IPS-18c (cell line): ENCODE data around the gene PPP1R2C.

Experiments
- H3K4me3 ChIP-seq: 2 replicates; pipeline ENCODE4 v1.7.0; 2013; ENCODE audit warnings: low read depth, mild to moderate bottlenecking, low read length, moderate library complexity; ENCODE audit not compliant: insufficient read depth
- H3K9me3 ChIP-seq: one replicate; pipeline ENCODE4 v1.6.1; 2013; ENCODE audit warnings: mild to moderate bottlenecking, low read length, moderate library complexity; ENCODE audit not compliant: control insufficient read depth, insufficient read depth

The PPP1R2C gene

DNA sequence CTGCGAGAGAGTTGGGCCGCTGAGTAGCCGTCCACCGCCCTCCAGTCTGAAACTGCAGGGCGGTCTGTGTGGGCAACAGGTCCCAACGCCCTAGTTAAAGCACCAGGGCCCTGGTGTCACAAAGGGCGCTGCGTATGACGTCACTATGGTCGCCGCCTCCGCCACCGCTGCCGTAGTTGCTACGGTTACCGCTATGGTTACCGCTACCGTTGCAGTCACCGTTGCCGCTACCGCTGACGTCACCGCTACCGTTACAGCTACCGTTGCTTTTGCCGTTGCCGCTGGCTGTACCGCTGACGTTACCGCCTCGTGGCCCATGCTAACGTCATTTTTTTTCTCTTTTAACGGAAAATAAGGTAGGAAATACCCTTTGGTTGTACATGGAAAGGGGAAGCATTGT, at the start of gene PPP1R2C:
Gene PPP1R2C, minus strand, starts transcription at position 68 of the 400 bp plus-strand sequence. CDS start 84 bp downstream, outside the sequence.
- H3K4me3 ChIP-seq = no peak within 1 kb of the TSS

DNA sequence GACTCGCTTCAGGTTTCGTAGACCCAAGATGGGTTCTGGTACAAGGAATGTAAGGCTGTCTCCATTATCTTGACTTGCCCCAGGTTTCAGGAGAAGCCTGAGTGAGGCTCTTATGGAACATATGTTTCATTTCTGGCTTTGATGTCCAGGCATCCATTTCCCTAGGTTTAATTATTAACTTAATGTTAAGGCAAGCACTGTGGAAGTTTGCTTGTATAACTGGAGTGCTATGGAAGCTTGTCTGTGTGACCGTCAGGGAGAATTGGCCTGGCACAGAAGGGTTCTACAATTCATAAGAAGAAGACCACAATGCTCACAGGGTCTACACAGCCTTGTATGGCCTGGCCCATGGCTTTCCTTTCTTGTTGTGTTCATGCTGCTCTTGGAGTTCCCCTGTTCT, 47.2 kb upstream of the PPP1R2C start:
- no peak overlapping the region for H3K4me3 ChIP-seq

More for the DNA sequence above, at the start of gene PPP1R2C:
- no peaks in the 10 kb centered on the region for H3K9me3 ChIP-seq

DNA sequence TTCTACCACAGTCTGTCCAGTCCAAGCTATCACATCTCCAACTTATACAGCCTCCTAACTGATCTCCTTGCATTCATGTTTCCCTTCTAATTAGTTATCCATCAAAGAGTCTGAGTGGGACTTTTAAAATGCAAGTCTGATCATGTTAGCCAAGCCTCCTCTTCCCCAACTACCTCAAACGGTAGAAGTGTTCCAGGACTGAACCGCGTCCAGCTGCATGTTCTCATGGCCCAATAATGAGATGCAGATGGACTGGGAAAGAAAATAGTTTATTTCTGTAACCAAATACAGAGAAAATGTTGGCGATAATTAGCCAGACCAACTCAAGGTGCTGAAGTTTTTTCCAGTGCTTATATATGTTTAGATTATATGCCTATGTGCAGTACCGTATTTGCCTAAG, 46.6 kb upstream of the PPP1R2C start:
- no peaks in the 10 kb centered on the region for H3K9me3 ChIP-seq
- H3K4me3 ChIP-seq = no peak overlapping the region

More for the DNA sequence above, 47.2 kb upstream of the PPP1R2C start:
- no peaks in the 10 kb centered on the region for H3K9me3 ChIP-seq

DNA sequence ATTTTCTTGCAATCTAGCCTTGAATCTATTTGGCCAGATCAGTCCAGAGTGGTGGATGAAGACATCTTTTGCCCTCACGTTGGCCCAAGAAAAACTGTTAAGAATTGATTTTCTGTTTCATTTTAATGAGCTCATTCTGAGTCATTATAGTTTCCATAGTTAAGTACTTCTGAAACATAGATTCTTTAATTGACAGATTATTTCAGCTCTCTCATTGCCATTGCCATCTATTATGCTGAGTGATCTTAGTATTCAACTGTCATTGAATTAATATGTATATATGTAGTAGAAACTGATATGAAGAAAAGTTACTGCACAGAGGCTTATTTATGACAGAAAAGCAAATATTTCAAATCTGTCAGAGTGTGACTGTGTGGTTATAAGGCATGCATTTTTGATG, 45.5 kb upstream of the PPP1R2C start:
- Histone ChIP-seq H3K9me3 (peaks cover 3% of the 10 kb centered on the region), H3K4me3 (no peak overlapping the region)

DNA sequence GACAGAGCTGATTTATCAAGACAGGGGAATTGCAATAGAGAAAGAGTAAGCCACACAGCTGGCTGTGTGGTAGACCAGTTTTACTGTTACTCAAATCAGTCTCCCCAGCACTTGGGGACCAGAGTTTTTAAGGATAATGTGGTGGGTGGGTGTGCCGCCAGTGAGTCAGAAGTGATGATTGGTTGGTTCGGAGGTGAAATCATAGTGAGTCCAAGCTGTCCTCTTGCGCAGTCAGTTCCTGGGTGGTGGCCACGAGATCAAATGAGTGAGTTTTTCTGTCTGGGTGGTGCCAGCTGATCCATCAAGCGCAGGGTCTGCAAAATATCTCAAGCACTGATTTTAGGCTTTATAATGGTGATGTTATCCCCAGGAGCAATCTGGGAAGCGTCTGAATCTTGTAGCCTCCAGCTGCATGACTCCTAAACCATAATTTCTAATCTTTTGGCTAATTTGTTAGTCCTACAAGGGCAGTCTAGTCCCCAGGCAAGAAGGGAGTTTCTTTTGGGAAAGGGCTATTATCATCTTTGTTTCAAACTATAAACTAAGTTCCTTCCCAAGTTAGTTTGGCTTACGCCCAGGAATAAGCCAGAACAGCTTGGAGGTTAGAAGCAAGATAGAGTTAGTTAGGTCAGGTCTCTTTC, 44.0 kb upstream of the PPP1R2C start:
- Histone ChIP-seq H3K9me3 (peaks cover 7% of the 10 kb centered on the region), H3K4me3 (no peak overlapping the region)

DNA sequence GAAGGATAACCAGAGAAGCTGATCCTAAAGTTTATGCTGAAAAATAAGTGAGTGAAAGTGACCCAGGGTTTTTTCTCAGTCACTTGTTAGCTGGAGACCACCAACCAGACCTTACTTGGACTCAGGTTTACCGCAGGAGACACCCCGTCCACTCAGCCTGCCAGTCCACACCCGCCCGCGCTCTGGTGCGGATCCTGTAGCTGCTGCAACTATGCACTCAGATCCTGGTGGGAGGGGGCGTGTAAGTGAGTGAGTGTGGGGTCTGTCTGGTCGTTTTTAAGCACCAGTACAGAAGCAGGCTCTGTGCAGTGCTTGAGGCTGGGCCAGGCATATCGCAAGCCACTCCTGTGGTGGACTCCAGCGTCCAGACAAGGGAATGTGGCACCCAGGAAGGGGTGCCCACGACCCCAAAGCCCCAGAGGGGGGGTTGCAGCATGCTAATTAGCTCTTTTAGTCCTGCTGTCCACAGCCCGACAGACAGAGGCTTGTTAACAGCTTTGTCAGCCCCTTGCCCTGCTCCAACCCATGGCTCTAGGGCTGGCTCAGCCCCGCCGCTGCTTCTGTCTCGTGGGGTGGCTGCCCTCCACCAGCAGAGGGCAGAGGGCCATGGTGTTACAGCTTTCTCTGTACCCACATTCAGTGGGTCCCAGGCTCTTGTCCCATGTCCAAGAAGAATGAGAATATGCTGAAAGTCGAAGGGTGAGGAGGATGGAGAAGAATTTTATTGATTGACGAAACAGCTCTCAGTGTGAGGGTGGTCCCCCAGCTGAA, 40.4 kb upstream of the PPP1R2C start:
- Histone ChIP-seq H3K4me3 (no peak overlapping the region; the same call in 1 of the 2 replicates), H3K9me3 (peaks cover 11% of the 10 kb centered on the region)

DNA sequence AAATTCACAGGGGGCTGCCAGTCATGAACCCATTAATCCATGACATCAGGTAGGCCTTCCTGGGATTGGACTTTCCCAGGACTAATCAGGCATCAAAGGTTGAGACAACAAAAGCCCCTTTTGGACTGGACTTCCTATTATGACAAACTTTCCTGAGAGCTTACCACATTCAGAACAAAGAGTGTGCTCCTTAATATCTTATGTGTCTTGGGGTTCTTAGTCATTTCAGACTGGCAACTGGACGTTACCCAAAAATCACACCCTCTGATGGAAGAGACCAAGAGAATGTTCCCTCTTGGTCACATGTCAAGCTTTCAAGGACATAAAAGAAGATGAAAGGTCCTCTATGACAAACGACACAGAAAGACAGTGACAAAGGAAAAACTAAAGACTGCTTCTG, 31.6 kb upstream of the PPP1R2C start:
- H3K9me3 ChIP-seq = peaks cover 2% of the 10 kb centered on the region
- no peak overlapping the region for H3K4me3 ChIP-seq

DNA sequence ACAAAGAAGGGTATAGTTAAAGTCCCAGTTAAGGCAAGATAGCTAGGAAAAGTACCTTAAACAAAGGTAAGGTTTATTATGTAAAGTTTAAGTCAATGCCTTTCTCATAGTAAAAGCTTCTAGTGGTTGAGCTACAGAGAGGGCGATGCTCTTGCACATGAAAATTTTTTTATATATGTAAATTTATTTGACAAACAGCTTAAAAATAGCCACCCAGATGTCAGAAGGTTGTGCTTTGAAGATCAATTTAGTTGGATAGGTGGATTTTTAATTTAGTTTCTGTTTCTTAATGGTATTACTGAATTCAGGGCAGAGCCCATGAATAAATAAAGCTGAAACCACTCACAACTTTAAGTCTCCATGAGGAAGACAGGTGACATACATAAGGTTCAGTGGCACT, 29.4 kb upstream of the PPP1R2C start:
- H3K4me3 ChIP-seq = no peak overlapping the region
- H3K9me3 ChIP-seq = no peaks in the 10 kb centered on the region

DNA sequence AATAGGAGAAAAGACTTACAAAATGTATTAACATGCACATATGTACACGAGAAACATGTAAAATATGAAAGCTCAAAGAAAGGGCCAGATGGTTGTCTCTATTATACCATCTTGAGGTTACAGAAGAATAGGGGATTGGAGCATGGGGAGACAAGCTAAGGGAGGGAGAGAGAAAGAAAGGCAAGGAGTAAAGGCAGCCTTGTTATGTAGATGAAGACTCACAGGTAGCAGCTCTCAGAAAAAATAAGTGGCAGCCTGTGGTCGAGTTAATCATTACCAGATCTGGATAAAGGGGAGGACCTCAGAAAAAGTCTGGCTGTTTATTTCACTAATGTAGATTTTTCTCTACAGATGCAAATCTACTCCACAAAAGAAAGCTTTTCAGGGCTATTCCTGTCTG, 26.6 kb upstream of the PPP1R2C start:
- H3K4me3 ChIP-seq = no peak overlapping the region

DNA sequence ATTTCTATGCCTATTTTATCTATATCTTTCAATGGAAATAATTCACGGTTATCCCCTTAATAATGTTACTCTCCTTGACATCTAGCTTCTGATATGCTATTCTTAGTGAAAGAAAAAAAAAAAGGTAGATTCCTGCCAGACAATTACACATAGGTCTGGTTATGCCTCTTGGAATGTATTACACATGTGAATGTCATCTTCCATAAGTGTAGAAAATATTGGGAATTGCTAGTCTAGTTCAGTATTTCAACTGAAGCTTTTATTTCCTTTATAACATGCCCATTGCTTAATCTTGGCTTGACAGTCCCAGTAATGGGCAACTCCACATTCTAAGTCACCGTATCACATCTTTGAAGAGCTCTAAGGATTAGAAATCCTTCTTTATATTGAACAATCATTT, 25.4 kb upstream of the PPP1R2C start:
- H3K4me3 ChIP-seq = no peak overlapping the region
- no peaks in the 10 kb centered on the region for H3K9me3 ChIP-seq

More for the DNA sequence above, 26.6 kb upstream of the PPP1R2C start:
- H3K9me3 ChIP-seq = no peaks in the 10 kb centered on the region

DNA sequence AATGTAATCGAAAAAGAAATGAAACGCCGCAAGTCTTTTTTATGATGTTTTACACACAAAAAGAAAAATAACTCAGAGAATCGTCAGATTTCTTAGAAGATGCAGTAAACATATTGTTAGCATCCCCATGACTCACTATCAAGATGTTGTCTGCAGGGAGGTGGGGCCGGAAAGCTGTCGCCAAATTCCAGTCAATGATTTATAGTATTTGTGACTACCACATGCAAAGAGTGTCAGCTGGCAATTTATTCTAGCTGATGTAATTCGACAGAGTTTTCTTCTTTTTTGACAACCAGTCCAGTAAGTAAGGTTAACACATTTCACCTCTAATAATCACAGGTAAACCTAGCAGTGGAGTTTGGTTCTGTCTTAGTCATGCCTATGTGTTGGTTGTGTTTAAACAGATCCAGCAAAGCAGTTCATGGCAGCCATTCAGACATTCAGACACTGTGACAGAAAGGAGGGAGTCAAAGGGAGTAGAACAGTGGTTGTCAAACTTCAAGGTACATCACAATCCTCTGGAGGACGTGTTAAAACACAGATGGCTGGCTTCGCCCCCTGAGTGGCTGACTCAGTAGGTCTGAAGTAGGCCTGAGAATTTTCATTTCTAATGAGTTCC, 19.8 kb upstream of the PPP1R2C start:
- Histone ChIP-seq H3K9me3 (peaks cover 4% of the 10 kb centered on the region), H3K4me3 (no peak overlapping the region)

DNA sequence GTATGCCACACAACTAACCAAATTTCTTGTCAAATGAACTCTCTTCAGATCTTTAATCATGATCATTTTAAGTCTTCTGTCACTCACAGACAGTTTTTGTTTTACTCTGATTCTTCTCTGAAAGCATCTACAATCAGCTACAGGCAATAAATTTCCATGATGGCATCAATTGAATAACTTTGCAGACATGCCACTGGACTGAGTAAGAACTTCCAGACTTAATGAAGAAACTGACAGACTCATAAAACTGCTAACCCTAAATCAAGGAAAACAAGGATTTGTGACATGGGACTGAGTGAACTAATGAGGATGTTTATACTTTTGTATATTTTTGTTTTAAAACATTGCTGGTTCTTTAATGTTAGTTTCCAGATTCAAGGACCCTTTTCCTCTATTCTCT, 5.5 kb upstream of the PPP1R2C start:
- no peak overlapping the region for H3K4me3 ChIP-seq
- peaks cover 2% of the 10 kb centered on the region for H3K9me3 ChIP-seq

DNA sequence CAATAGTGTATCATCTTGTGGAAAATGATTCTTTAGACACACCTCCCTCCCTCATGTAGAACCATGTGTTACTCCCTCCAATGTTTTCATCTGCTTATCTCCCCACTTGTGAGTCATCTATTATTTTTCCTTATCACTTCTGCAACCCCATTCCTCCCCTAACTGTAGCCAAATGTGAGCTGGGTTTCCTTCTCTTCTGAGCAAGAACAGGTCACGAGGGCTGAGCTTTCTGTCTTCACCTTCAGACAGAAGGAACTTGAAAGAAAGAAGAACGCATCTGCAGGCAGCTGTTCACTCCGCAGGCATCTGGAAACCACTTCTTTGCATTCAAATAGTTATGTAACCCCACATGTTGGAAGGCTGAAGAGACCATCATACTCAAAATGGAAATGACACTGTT, 1.8 kb downstream of the PPP1R2C start:
- H3K9me3 ChIP-seq = no peaks in the 10 kb centered on the region
- no peak overlapping the region for H3K4me3 ChIP-seq

DNA sequence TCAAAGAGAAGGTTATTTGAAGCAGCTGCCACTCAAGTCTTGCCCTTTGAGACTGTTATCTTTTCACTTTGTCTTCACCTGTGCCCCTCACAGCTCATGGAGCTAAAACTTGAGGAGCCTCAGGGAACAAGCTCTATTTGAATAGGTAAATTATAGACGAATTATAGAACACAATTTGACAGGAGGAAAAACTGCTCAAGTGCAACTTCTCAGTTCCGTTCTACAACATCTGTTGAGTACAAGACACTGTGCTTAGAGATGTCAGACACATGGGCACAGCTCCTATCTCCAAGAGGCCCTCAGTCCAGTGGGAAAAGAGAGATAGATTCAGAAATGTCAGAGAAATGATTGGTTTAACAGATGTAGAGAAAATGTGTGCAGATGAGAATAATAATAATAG, 5.1 kb downstream of the PPP1R2C start:
- H3K4me3 ChIP-seq = no peak overlapping the region
- H3K9me3 ChIP-seq = no peaks in the 10 kb centered on the region

DNA sequence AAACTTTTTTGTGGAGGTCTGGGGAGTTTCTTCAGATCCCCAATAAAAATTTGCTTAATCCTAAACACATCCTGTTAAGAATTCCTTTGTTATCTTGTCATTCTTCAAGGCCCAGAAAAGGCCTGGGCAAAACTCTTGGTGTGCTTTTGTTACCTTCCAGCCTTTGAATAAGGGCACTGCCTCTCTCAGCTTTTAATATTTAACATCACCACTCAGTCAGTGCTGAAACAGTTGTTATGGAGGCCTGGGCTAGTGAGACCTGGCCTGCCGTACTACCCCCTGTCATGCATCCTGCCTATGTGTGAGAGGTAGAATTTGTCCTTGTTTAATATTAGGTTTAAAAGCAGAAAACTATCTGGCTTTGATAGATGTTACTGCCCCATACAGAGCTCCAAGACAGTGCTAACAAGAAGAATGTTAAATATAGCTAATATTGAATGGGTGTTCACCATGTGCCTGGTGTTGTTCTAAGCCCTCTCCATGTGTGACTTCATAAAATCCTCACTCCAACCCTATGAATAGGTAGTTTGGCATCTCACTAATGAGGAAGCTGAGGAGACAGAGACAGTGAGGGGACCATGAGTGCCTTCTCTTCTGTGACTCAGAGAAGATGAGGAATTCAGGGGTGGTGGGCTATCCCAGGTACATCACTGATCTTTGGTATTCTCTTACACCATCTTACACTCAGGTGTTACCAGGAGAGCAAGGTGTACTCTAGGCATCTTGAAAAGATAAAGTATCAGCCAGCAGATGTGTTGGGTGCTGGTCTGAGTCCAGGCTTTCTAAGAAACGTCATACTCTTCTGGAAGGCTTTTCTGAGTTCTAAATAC, 6.2 kb downstream of the PPP1R2C start:
- Histone ChIP-seq H3K9me3 (no peaks in the 10 kb centered on the region), H3K4me3 (no peak overlapping the region)

DNA sequence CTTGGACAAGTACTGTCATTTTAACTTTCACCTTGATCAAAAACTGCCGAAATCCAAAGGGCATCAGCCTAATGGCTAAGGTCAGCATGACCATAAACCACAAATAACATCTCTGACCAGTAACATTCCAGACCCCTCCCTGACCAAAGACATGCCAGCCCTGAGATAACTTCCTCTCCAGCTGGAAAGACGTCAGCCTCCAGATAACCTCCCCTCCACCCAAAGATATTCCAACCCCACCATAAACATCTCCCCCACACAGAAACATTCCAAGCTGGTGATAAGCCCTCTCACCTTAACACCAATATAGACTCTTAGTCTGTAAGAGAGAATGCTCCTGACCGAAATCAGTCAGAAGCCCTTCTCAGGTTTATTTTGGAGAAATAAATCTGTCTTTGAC, 7.4 kb downstream of the PPP1R2C start:
- H3K9me3 ChIP-seq = no peaks in the 10 kb centered on the region
- no peak overlapping the region for H3K4me3 ChIP-seq

DNA sequence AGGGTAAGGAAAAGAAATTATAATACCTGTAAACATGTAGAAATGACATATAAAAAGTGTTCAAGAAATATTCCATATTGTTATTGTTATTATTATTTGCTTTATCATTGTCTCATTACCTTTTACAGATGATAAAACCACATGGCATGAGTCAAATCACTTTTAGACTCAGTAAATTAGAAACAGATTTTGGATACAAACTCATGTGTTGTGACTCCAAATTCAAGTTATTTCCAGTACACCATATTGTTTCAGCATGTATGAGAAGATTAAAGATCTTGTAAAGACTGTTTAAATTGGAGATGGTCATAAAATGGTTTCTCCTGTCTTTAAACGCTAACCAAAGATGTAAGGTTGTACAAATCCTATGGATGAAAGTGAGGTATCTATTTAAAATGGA, 18.1 kb downstream of the PPP1R2C start:
- H3K9me3 ChIP-seq = peaks cover 2% of the 10 kb centered on the region
- H3K4me3 ChIP-seq = no peak overlapping the region
